Activated effector memory CD4-positive, alpha-beta T cell treated with anti-CD3 and anti-CD28 coated beads, Interleukin-2, amount 50 U/mL, for 16 hours (primary cell): Measurements from ENCODE around the gene FOXL2.
A peak's percentile ranks its signal among the peaks of the same experiment; 100 is the strongest.

Experiments used
- DNase-seq: peaks from one replicate; pipeline ENCODE4 v3.0.0-alpha.2; 2020

The FOXL2 gene

DNA sequence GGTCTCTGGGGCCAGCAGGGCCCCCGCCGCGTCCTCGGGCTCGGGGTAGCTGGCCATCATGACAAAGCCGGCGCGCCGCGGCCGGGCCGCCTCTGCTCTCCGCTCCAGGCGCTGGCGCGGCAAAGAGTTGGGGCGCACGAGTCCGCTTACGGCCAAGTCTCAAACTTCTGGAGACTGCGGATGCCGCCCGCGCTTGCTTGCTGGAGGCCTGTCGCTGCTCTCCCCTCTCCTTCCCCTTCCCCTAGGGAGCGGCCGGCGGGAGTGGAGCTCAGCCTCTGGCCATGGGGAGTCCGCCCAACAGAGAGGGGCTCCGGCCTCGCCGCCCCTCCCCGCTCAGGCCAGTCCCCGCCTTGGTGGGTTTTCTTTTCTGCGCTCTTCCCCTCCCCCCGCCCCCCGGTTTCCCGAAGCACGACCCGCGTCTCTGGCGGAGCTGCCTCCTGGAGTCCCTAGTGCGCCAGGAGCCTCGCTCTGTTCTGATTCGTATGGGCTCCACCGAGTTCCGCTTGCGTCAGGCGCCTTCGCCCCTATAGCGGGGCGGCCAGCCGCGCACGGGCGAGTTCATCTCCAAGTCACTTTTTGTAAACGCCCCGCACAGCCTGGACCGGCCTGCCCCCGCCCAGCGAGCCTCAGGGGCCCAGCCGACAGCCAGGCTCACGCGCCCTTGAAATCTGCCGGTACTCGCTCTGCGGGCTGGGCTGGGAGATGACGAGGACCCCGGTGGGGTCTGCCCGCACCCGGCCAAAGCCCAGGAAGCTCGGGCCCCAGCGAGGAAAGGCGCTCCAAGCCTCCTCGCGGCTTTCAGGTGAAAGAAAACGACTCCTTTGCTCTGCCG lies at the start of gene FOXL2, which contains the start of gene FOXL2NB:
FOXL2 (minus strand) TSS at position 475 of the 832 bp plus-strand sequence; CDS start at position 60, 415 bp downstream.
FOXL2NB (plus strand) TSS at position 555 of the 832 bp plus-strand sequence; CDS start at position 703, 148 bp downstream.
- DNase-seq: peak; percentile 71

DNA sequence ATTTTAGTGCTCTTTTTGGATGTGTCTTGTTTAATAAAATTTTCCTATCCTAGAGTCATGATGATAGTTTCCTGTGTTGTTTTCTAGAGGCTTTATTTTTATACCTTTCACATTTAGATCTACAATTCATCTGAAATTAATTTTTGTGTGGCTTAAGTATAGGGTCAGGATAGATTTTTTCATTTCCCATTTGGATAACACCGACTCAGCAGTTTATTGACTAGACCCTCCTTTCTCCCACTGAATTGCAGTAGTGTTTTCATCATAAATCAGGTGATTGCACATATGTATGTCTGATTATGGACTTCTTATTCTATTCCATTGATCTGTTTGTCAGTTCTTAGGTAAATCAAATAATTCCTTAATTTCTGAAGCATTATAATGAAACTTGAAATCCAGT lies 48.8 kb upstream of the FOXL2 start:
- DNase-seq: no peak

DNA sequence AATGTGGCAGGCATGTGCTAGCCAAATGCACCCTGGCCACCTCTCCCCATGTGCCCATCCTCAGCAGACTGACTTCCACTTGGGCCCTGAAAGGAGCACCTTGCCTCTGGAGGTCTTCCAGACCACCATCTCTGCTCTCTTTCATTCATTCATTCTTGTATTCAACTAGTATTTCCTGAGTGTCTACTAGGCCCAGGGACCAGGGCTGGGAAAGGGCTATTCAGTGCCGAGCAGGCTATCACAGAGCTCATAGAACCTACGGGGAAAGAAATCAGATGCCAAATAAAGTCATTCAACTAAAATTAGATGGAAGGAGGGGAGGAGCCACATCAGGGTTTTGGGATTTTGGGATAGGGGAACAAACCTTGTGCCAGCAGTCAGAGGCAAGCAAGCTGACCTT lies 40.2 kb upstream of the FOXL2 start:
- no peak for DNase-seq

DNA sequence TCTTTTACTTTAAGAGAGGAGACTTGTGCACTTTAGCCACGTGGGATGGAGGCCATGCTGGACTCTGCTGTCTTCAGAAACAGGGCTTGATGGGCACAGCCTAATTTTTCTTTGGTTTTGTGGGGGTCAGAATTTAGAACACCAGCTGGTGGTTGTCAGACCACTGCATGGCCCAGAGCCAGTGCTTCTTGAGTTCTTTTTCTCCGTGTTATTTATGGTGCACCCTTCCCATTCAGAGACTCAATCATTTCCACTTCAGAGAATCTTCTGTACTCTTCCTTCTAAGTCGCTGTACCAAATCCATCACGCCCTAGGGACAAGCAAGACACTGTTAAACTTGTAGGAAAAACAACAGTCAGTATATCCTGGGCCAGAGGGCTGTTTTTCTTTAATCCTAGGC lies 39.0 kb upstream of the FOXL2 start:
- DNase-seq: no peak

DNA sequence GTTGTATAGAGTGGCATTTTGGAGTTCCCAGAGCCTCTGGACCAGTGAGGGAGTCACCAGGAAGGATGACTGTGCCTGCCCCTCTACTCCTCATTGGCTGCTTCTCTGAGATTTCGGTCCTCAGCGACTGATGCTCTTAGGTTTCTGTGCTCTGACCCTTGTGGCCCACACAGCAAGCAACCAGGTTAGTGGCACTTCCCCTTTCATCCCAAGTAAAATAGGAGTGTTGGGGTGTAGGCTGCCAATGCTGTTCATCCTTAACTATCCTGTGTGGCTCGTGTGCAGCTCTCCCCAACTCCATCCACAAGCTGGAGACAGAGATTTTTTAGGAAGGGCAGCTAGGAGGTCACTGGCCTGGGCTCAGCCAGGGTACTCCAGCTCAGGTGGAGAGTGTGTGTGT lies 37.9 kb upstream of the FOXL2 start:
- DNase-seq: no peak

DNA sequence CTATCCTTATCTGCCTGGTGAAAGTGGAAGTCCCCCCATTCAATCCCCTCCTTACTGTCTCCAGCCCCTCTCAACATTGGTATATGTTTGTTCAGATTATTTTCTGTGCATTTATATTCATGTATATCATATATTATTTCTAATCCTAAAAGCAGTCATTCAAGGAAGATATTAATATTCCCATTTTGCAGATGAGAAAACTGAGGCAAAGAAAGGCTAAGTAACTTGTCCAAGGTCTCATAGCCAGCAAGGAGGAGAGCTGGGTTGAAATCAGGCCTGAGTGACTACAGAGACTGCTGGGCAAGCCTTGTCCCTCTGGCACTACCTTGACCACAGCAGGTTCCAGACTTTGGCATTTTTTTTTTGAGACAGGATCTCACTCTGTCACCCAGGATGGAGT lies 29.1 kb upstream of the FOXL2 start:
- no peak for DNase-seq

DNA sequence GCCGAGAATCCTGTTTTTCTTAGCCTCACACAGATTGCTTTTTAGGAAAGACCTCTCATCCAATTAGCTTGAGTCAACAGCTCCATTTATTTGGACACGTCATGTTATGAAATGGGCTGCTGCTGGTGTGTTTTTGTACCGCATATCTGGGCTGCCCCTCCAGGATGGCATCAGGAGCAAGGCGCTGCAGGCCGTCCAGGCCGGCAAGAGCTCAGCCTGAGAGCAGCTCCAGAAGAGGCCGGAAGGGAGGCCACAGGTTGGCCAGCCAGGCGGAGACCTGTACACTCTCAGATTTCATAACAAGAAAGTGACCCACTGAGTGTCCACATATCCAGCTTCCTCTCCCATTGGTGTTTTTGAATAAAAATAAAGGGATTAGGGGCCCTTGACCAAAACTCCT lies 28.4 kb upstream of the FOXL2 start:
- no peak for DNase-seq

DNA sequence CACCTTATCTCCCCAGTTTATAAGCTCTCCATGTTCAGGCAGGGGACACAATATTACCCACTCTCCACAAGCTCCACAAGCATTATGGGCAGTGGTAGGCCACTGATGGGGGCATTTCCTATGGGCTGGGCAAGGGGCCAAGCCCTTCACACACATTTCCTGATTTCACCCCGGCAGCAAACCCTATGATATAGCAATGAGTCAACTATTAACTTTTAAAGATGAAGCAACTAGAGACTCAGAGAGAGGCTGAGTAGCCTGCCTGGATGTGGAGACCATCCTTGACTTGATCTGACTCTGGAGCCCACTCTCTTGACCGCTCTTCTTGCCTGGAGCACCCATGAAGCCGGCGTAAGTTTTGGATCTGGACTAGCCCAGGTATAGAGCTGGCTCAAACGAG lies 27.5 kb upstream of the FOXL2 start:
- DNase-seq: no peak

DNA sequence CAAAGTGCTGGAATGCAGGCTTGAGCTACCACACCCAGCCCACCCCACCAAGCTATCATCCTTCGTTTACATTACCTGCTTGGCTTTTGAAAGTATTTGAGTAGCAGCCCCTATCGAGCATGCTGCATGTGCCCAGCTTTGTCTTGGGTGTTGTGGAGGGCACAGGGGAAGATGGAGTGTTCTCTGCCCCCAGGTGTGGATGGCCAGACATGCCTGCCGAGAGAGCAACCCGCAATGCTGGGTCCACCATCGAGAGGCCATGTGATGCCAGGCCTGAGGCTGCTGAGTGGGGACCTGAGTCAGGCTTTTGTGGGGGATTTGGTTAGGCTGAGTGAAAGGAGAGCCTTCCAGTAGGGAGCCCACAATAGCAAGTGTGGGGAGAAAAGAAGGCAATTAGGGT lies 26.0 kb upstream of the FOXL2 start:
- no peak for DNase-seq

DNA sequence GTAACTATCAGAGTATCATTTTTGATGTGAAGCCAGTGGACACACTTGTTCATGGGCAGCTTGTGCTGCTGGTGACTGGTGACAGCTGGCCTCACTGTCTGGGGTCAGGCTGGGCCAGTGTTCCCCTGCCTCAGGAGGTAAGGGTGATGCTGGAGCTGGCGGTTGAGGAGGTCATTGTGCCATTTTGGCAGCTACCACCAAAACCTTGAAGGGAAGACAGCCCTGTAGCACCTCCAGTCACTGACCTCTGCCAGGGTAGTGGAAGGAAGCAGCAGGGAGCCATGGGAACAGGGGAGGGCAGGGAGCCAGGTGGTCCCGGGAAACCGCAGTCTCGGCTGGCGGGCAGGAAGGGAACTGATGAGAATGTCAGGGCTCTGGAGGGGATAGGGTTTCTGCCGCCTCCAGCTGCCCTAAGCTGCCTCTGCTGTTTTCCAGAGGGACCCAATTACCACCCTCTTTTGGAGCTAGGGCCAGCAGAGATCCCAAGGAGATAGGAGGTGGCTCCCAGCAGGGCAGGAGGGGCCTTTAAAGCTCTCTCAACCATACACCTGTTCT lies 24.9 kb upstream of the FOXL2 start:
- no peak for DNase-seq

DNA sequence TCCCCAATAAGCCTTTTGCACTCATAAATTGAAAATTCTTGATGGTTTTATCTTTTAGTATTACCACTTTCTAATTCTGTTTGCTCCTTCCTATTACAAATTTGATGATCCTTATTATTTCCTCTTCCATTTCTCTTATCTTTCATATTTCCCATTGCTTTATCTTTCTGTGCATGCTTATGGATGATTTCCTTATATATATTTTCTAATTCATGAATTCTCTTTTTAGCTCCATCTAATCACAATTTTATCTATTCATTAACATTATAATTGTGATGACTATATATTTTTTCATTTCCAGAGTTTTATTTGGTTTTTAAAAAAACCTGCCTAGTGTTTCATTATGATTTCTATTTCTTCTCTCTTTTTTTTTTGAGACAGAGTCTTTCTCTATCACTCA lies 18.0 kb upstream of the FOXL2 start:
- no peak for DNase-seq

DNA sequence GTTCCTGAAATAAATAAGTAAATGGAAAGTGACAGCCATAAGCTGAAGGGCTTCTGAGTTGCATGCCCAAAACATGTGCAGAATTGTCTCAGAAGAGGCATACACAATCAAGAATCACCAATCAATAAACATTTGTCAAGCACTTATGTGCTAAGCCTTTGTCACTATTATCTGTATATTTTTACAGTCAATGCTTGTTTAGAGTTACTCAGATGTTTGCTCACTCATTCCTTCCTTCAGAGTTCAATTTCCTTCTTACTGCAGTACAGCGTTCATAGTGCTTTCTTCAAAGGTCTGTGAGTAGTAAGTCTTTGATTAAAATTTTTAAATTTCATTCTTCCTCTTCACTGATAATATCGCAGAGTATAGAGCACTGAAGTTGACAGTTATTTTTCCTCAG lies 17.3 kb upstream of the FOXL2 start:
- DNase-seq: no peak

DNA sequence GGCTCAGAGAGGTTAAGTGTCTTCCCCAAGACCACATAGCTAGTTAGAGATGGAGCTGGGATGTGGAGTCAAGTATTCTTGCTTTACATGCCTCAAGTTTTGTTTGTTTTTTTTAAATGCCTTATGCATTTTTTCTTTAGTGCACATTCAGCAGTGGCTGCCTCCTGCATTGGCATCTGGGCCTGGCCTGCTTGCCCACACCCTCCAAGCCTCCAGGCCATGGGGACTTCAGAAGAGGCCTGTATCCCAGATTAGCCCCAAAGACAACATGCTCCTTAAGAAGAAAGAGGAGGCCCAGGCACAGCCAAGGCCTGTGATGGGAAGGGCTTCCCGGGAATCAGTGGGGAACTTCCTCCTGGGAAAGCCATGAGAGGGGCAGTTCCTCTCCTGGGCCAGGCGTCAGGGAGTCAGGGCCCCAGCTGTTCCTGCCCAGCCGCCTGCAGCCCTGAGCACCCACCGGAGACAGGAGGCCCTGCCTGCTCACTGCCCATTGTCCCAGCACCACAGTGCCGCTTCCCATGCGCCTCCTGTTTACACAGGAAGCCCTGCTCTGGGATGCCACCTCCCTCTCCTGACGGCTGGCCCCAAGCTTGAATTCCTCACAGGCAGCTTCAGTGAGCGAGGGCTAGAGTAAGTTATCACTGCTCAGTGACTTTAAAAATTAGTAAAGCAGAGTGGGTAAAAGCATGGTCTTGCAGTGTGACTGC lies 16.1 kb upstream of the FOXL2 start:
- no peak for DNase-seq

DNA sequence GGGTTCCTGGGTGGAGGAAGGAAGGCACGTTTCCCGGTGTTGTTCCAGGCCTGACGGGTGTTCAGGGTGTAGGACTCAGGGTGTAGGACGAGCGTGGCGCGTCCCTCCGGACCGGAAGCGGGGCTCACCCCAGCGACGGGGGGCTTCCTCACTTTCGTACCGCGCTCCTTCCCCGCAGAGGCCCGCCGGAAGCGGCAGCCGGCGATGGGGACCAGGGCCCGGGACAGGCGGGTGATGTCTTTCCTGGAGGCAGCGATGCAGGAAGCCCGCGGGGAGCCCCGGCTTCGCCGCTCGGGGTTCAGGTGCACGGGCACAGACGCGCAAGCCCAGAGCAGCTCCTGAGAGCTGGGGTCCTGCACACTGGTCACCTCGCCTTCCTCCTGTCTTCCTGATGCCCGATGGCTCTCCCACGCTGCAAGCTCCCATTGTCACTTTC lies 13.5 kb upstream of the FOXL2 start:
- DNase-seq: no peak

DNA sequence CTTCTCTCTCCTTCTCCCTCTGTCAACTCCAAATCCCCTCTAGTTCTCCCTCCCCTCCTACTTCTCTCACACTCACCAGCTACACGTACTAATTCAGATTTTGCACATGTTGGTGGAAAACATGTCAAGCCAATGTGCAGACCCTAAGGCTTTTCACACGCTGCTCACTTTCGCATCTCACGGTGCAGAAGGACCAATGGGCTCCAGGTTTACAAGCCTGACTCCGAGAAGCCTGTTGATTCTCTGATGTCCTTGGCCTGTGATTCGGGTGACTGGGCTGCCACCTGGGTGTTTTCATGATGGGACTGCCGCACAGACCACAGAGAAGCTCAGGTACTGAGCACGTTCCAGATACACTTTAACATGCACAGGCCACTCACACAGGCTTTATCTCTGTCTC lies 3.8 kb upstream of the FOXL2 start:
- no peak for DNase-seq

DNA sequence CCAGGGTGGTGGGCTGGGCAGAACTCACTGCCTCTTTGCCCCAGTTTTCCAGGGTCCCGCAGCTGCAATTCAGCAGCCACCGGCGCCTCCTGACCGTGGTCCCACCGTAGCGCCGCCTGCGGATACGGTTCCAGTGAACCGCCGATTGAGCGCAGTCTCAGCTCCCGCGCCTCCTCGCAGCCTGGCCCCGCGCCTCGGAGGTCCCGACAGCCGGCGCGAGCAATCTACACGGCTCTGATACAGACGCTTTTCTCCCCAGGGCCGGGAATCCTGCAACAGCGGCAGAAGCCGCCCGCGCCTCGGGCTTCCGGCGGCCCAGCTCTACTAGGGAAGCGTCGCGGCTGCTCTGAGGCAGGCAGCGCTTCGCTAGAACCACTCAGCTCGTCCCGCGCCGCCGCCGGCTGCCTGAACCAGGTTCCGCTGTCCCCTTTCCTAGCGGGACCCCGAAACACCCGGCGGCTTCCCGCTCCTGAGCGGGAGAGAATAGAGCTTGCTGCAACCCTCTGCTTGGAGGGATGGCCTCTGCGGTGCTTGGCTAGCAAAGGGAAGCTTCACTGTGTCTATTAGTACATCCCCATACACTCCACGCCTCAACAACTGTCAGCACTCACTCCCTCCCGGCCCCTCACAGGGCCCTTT lies 3.2 kb upstream of the FOXL2 start:
- DNase-seq: peak; percentile 71

DNA sequence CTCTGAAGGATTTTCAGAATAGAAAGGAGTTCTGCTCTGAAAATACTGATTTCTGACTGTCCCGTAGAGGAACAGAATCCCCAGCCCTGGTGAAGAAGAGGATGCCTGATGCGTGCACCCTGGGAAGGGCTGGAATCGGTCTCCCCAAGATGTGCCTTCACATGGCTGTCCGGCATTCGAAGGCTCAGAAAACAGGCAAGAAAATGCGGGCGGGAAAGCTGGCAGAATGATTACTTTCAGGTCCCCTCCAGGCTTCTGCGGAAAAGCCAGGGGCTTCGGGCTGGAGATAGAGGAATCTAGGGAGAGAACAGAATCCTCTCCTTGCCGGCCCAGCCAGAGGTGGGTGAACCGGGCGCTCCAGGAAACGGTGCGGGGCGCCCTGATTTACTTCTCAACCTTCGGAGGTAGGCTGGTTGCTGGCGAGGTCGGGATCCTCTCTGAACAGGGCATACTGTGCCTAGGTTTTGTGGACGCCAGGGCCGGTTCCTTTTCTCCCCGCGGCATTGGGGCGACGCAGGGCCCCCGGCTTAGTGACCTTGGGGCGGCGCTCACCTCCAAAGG lies 2.6 kb upstream of the FOXL2 start:
- no peak for DNase-seq

DNA sequence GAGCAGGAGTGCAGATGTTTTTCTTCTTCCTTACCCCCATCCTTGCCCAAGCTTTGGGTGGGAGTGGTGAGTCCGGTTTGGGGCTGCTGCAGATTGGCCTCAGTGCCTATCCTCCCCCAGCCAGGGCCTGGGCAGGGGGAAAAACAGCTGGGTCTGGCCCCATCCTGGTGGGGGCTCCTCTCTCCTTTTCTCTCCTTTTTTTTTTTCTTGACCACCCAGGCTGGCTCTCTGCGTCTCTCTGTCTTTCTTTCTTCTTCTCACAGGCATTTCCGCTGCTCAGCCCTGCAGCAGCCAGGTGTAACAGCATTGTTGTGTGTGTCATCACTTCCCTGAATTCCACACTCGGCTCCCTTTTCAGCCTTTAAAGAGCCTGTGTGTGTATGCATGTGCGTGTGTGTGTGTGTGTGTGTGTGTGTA lies 2.1 kb upstream of the FOXL2 start:
- DNase-seq: no peak

DNA sequence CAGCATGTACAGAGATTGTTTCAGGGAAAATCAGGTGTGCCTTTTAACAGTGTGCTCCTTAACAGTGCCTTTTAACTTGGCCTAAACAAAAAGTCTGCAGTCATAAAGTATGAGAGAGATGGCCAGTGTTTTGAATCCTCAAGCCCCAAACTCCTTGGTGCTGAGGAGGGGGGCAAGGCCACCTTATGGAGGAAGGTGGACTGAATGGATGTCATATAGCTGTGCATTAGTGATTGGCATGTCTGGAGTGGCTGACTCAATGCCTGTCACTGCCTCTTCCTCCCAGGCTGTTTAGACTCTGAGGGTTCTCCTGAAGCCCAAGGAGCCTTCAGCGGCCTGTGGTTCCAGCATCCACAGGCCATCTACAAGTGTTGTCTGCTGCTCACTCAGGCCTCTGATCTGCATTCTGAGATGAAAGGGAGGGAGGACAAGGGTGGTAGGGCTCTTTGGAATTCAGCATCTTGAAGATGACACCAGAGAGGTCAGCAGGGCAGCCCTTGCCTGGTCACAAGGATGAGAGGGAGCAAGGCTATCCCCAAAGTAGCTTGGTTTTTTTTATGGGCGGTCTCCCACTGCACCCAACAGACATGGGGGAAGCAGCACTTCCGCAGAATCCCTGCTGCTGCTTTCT lies 1.5 kb upstream of the FOXL2 start:
- DNase-seq: no peak

DNA sequence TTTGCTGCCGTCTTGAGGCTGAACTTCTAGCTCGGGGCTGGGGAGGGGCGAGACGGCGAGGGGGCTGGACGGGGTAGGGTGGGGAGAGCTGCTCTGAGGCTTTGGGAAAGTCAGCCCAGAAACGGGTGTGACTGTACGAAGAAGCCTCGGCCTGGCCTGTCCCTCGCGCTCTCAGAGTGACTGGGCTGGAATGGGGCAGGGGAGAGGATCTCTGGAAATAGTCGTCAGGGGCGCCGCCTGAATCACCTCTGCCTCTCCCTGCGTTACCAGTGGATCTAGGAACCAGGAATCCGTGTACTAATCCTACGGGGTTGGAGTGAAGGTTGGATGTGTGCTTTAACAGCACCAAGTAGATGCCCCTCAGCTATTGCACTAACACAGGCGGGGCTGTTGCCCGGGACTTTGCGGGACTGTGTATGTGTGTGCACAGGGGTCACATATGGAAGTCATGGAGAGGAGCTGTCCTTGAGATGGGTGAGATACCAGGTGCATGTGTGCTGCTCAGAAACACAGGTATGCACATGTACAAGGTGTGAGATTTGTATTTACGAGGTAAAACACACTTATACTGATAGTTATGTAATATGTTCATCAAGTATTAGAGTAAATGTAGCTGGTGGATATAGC lies 671 bp upstream of the FOXL2 start:
- DNase-seq: no peak

DNA sequence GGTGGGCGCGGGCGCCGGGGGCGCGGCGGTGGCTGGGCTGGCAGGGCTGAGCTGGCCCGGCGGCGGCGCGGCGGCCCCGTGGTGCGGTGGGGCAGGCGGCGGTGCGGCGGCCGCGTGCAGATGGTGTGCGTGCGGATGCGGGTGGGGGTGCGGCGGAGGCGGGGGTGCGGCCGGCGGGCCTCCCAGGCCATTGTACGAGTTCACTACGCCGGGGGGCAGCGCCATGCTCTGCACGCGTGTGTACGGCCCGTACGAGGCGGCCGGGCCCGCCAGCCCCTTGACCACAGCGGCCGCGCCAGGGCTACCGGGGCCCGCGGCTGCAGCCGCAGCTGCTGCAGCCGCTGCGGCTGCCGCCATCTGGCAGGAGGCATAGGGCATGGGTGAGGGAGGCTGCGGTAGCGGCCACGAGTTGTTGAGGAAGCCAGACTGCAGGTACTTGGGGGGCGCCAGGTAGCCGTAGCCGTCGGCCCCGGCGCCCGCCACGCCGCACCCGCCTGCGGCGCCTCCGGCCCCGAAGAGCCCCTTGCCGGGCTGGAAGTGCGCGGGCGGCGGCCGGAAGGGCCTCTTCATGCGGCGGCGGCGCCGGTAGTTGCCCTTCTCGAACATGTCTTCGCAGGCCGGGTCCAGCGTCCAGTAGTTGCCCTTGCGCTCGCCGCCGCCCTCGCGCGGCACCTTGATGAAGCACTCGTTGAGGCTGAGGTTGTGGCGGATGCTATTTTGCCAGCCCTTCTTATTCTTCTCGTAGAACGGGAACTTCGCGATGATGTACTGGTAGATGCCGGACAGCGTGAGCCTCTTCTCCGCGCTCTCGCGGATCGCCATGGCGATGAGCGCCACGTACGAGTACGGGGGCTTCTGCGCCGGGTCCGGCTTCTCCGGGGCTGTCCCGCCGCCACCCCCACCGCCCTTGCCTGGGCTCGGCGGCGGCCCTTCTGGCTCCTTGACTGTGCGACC lies 951 bp downstream of the FOXL2 start:
- DNase-seq: no peak
